PFSK-1 (cell line): Measurements from ENCODE around the gene RAET1E.

Experiments used
- POLR2AphosphoS5 ChIP-seq: IDR thresholded peaks from 2 replicates; pipeline ENCODE4 v1.6.1; 2012; ENCODE audit warnings: low read depth, mild to moderate bottlenecking, control low read depth, low read length, moderate library complexity
- TAF1 ChIP-seq: IDR thresholded peaks from 2 replicates; pipeline ENCODE4 v1.6.1; 2012; ENCODE audit warnings: low read length, control low read depth, borderline replicate concordance; ENCODE audit not compliant: insufficient read depth

DNA sequence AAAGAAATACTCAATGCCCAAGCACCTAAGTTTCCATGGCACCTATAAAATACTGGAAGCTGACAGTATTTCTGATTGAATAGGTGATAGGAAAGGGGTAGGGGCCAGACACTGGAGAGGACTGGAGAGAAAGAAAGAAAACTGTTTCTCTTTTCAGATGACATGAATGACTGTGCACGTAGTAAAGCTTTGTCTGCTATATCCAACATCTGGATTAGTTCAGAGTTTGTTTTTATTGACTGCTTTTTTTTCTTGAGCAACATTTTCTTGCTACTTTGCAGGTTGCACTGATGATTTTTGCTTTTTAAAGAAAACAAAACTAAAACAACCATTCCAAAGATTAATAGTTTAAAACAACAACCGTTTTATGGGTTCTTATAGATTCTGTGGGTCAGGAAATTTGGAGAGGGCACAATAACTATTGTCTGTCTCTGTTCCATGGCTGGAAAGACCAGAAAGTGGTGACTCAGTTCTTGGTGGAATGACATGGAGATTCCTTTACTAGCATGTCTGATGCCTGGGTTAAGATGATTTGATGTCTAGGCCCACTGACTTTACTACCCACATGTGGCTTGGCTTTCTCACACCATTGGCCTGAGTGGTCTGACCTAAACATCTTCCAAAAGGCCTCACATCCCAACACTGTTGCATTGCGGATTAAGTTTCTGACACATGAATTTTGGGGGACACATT, 21.5 kb downstream of the RAET1E start:
- no peak for TF ChIP-seq POLR2AphosphoS5
- no peak for TF ChIP-seq TAF1
